ENCODE data around the gene PJA2. TPM values are rescaled to one million over a fixed set of nuclear protein-coding genes. Genes with fewer than 3 reads are reported as not detected.
"Not testable (repeated sequence)": the region's sequence is repeated elsewhere in the genome, so short reads cannot be mapped to it uniquely, and the experiment has no call there.

Gene PJA2
- total RNA-seq, 4 donors from 2014 or later: 43.5 to 68.1 (median 65.0) TPM

- H3K27ac ChIP-seq: no peak overlapping the region
- 89% methylated on average over 3 of the region's 3 CpGs for WGBS
- H3K36me3 ChIP-seq: no peaks in the 10 kb centered on the region
- no peak for DNase-seq (ENCODE audit: low spot score in 2 of 2)
- TF ChIP-seq EP300 (IDR thresholded peaks at IDR 0.05) (no peak), POLR2AphosphoS5 (IDR thresholded peaks at IDR 0.05) (no peak), CTCF (IDR thresholded peaks at IDR 0.05) (no peak), POLR2A (IDR thresholded peaks at IDR 0.05) (no peak)
- H3K9me3 ChIP-seq: no peaks in the 10 kb centered on the region
- no peak overlapping the region for H3K4me3 ChIP-seq
- no peaks in the 10 kb centered on the region for H3K27me3 ChIP-seq
- no peaks in the 10 kb centered on the region for H3K4me1 ChIP-seq
These were observed 16.3 kb upstream of the PJA2 start for GRCh38 chr5:109426075-109426474.

- not testable (repeated sequence) for H3K9me3 ChIP-seq; H3K36me3 ChIP-seq; H3K4me3 ChIP-seq; H3K27me3 ChIP-seq; H3K27ac ChIP-seq; DNase-seq (ENCODE audit: low spot score in 2 of 2); H3K4me1 ChIP-seq
- WGBS: 94% methylated on average over 5 of the region's 5 CpGs
These were observed 15.7 kb upstream of the PJA2 start for GRCh38 chr5:109425521-109425920.

GRCh38 chr5:109421956-109422355, 12.2 kb upstream of the PJA2 start:
- no peaks in the 10 kb centered on the region for H3K36me3 ChIP-seq
- 64% methylated on average over 2 of the region's 2 CpGs for WGBS
- TF ChIP-seq POLR2A (IDR thresholded peaks at IDR 0.05) (no peak), CTCF (IDR thresholded peaks at IDR 0.05) (no peak), EP300 (IDR thresholded peaks at IDR 0.05) (no peak), POLR2AphosphoS5 (IDR thresholded peaks at IDR 0.05) (no peak)
- H3K9me3 ChIP-seq: no peaks in the 10 kb centered on the region
- H3K27me3 ChIP-seq: no peaks in the 10 kb centered on the region
- no peak overlapping the region for H3K27ac ChIP-seq
- no peak for DNase-seq (ENCODE audit: low spot score in 2 of 2)
- peaks cover 7% of the 10 kb centered on the region for H3K4me1 ChIP-seq
- no peak overlapping the region for H3K4me3 ChIP-seq

- no peaks in the 10 kb centered on the region for H3K27me3 ChIP-seq
- DNase-seq (ENCODE audit: low spot score in 2 of 2): no peak
- 39% methylated on average over 3 of the region's 3 CpGs for WGBS
- peaks cover 7% of the 10 kb centered on the region for H3K4me1 ChIP-seq
- H3K36me3 ChIP-seq: no peaks in the 10 kb centered on the region
- no peak for TF ChIP-seq POLR2AphosphoS5 (IDR thresholded peaks at IDR 0.05)
- no peak for TF ChIP-seq CTCF (IDR thresholded peaks at IDR 0.05)
- no peak for TF ChIP-seq EP300 (IDR thresholded peaks at IDR 0.05)
- TF ChIP-seq POLR2A (IDR thresholded peaks at IDR 0.05): no peak
- no peaks in the 10 kb centered on the region for H3K9me3 ChIP-seq
- H3K4me3 ChIP-seq: no peak overlapping the region
- H3K27ac ChIP-seq: no peak overlapping the region
These were observed 9.1 kb upstream of the PJA2 start for GRCh38 chr5:109418712-109419352.

GRCh38 chr5:109416882-109417281, 7.1 kb upstream of the PJA2 start:
- DNase-seq (ENCODE audit: low spot score in 2 of 2): no peak
- no peak for TF ChIP-seq CTCF (IDR thresholded peaks at IDR 0.05)
- no peak for TF ChIP-seq EP300 (IDR thresholded peaks at IDR 0.05)
- TF ChIP-seq POLR2A (IDR thresholded peaks at IDR 0.05): no peak
- no peak for TF ChIP-seq POLR2AphosphoS5 (IDR thresholded peaks at IDR 0.05)
- H3K4me1 ChIP-seq: peaks cover 22% of the 10 kb centered on the region
- no peaks in the 10 kb centered on the region for H3K36me3 ChIP-seq
- no peaks in the 10 kb centered on the region for H3K27me3 ChIP-seq
- no peaks in the 10 kb centered on the region for H3K9me3 ChIP-seq
- H3K27ac ChIP-seq: no peak overlapping the region
- WGBS: 75% methylated on average over 2 of the region's 2 CpGs
- no peak overlapping the region for H3K4me3 ChIP-seq

GRCh38 chr5:109413921-109414461, 4.2 kb upstream of the PJA2 start:
- H3K36me3 ChIP-seq; DNase-seq (ENCODE audit: low spot score in 2 of 2); H3K9me3 ChIP-seq; H3K4me3 ChIP-seq; H3K27ac ChIP-seq; H3K27me3 ChIP-seq: not testable (repeated sequence)
- 98% methylated on average over 2 of the region's 2 CpGs for WGBS
- peaks cover 34% of the 10 kb centered on the region for H3K4me1 ChIP-seq

All from suprapubic skin (tissue), 4 donors.